MM.1S (cell line): ENCODE measurements around the gene VPS13A.

ENCODE experiments used
- CTCF ChIP-seq: fragments of 300-600 bp; sonication (generic); IDR thresholded peaks from 2 replicates; pipeline ENCODE4 v1.5.1; 2016; ENCODE audit warnings: antibody characterized with exemption, low read length, mixed read lengths
- EZH2 ChIP-seq: fragments of 300-600 bp; sonication (generic); optimal IDR thresholded peaks from 2 replicates; pipeline ENCODE3; 2017; ENCODE audit warnings: low read depth, mild to moderate bottlenecking, antibody characterized with exemption, low read length, mixed read lengths
- EZH2phosphoT487 ChIP-seq: fragments of 300-600 bp; sonication (generic); IDR thresholded peaks from 2 replicates; pipeline ENCODE4 v1.6.1; 2018; ENCODE audit warnings: antibody characterized with exemption, low read length

- TF ChIP-seq CTCF (no peak), EZH2 (no peak), EZH2phosphoT487 (no peak)
These were observed 127.2 kb downstream of the VPS13A start for GRCh38 chr9:77304543-77304942.
